MCF 10A (cell line): ENCODE results near the gene AEBP1. TPM values are rescaled to one million over a fixed set of nuclear protein-coding genes. Genes with fewer than 3 reads are reported as not detected.

Source experiments
- BruUV-seq: library from RNA; stranded (reverse); fragments of 400-500 nt; replicated peaks from 2 replicates; lab custom pipeline; 2021; lab: Mats Ljungman, UMichigan
- CTCF ChIA-PET: fragments of 300-600 bp; sonication (Branson Sonifier 250); formaldehyde crosslinking; extraction: SDS; loops from one replicate; lab custom pipeline; 2021; ENCODE audit warnings: antibody characterized with exemption, inconsistent platforms; lab: Yijun Ruan, JAX
- POLR2A ChIA-PET: fragments of 300-600, 350-650 bp; sonication (Branson Sonifier 250); formaldehyde crosslinking; extraction: SDS; loops from one replicate; lab custom pipeline; 2020; ENCODE audit warnings: antibody characterized with exemption, inconsistent platforms; lab: Yijun Ruan, JAX
- DNase-seq: peaks from one replicate; pipeline ENCODE4 v3.0.0-alpha.2; 2018; ENCODE audit not compliant: unreplicated experiment
- H3K27ac Mint-ChIP-seq: one replicate; pipeline ENCODE4 v1.8.0; 2022; ENCODE audit warnings: mild to moderate bottlenecking, low read depth, mixed read lengths; ENCODE audit not compliant: unreplicated experiment
- H3K27me3 Mint-ChIP-seq: one replicate; pipeline ENCODE4 v1.8.0; 2022; ENCODE audit warnings: mixed read lengths; ENCODE audit not compliant: insufficient read depth, unreplicated experiment
- H3K36me3 Mint-ChIP-seq: one replicate; pipeline ENCODE4 v1.8.0; 2022; ENCODE audit warnings: mild to moderate bottlenecking, moderate library complexity, mixed read lengths; ENCODE audit not compliant: insufficient read depth, unreplicated experiment
- H3K4me1 Mint-ChIP-seq: one replicate; pipeline ENCODE4 v1.8.0; 2022; ENCODE audit warnings: mixed read lengths; ENCODE audit not compliant: insufficient read depth, unreplicated experiment
- H3K4me3 Mint-ChIP-seq: one replicate; pipeline ENCODE4 v1.8.0; 2022; ENCODE audit warnings: mild to moderate bottlenecking, moderate library complexity, mixed read lengths; ENCODE audit not compliant: unreplicated experiment
- H3K9me3 Mint-ChIP-seq: one replicate; pipeline ENCODE4 v1.8.0; 2022; ENCODE audit warnings: mixed read lengths; ENCODE audit not compliant: unreplicated experiment
- intact Hi-C: fragments of 100-400 bp; cut with micrococcal nuclease; formaldehyde crosslinking; loops from 2 replicates; pipeline ENCODE4 v1.14.1; 2022
- total RNA-seq: library from RNA; stranded (reverse); gene quantifications from 2 replicates; pipeline ENCODE4 v1.2.3, GENCODE V29; 2022
- TF ChIP-seq, protein P1 (sequence below): fragments of 200-600 bp; IDR thresholded peaks from one replicate; pipeline ENCODE4 v1.8.0; 2022; ENCODE audit warnings: antibody characterized with exemption, mild to moderate bottlenecking; ENCODE audit not compliant: unreplicated experiment

Gene AEBP1
- total RNA-seq, 1 experiment from 2014 or later: not detected

DNA sequence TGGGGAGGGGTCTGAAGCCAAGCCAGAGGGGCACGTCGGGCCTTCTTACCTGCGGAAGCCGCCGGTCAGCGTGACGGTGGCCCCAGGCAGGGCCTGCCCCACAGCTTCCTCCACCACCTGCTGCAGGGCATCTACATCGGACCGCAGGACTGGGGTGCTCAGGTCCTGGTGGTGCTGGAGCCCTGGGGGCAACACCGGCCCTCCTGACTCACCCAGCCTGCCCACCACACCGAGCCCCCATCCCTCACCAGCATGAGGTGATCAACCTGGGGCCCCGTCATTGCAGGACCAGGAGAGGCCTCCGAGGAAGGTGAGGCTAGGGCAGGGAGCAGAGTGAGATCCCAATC is 29.8 kb upstream of the AEBP1 start:
- CTCF ChIA-PET: interaction anchor here (0.7 kb wide), 1 partner anchor 121 kb away, joined by 4 read pairs; no protein-coding TSS in a partner anchor
- Mint-ChIP-seq H3K27ac (peak overlapping the region; percentile 66), H3K9me3 (no peaks in the 10 kb centered on the region), H3K4me1 (peaks cover 35% of the 10 kb centered on the region), H3K27me3 (no peaks in the 10 kb centered on the region), H3K36me3 (peaks cover 59% of the 10 kb centered on the region), H3K4me3 (no peak overlapping the region)
- TF ChIP-seq, protein P1, sequence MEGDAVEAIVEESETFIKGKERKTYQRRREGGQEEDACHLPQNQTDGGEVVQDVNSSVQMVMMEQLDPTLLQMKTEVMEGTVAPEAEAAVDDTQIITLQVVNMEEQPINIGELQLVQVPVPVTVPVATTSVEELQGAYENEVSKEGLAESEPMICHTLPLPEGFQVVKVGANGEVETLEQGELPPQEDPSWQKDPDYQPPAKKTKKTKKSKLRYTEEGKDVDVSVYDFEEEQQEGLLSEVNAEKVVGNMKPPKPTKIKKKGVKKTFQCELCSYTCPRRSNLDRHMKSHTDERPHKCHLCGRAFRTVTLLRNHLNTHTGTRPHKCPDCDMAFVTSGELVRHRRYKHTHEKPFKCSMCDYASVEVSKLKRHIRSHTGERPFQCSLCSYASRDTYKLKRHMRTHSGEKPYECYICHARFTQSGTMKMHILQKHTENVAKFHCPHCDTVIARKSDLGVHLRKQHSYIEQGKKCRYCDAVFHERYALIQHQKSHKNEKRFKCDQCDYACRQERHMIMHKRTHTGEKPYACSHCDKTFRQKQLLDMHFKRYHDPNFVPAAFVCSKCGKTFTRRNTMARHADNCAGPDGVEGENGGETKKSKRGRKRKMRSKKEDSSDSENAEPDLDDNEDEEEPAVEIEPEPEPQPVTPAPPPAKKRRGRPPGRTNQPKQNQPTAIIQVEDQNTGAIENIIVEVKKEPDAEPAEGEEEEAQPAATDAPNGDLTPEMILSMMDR: no peak
- intact Hi-C loops: no loop called here
- DNase-seq: no peak
- POLR2A ChIA-PET: interaction anchor here (0.6 to 1.2 kb wide), 2 partner anchors 500 to 1146 kb away, joined by 3 to 4 read pairs; partner anchors contain the start of gene DDX56
- no TSS peak for BruUV-seq

DNA sequence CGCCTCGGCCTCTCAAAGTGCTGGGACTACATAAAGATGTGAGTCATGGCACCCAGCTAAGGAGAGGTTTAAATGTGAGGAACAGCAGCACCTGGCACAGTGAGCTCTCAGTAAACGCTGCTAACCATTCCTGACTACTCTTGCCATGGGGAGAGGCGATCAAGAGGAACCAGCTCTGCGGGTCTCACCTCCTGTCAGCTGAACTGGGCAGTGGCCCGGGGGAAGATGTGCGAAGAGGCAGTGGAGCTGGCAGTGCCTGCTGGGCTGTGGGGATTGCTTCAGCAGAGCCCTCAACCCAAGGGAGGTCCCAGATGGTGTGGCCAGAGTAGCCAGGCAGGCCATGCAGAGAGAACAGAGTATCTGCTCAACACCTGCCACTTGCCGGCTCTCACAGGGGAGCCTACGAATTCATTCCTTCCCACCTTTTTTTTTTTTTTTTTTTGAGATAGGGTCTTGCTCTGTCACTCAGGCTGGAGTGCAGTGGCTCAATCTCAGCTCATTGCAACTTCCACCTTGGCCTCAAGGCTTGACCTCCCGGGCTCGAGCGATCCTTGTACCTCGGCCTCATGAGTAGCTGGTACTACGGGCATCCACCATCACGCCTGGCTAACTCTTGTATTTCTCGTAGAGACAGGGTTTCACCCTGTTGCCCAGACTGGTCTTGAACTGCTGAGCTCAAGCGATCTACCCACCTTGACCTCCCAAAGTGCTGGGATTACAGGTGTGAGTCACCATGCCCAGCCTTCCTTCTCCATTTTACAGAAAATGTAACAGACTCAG is 28.7 kb upstream of the AEBP1 start:
- peaks cover 53% of the 10 kb centered on the region for H3K36me3 Mint-ChIP-seq
- no peaks in the 10 kb centered on the region for H3K9me3 Mint-ChIP-seq
- H3K4me1 Mint-ChIP-seq: peaks cover 29% of the 10 kb centered on the region
- TF ChIP-seq, protein P1: no peak
- BruUV-seq: no TSS peak
- ChIA-PET CTCF (interaction anchor here (0.6 to 0.8 kb wide), 3 partner anchors 23 to 484 kb away, joined by 3 to 4 read pairs (median 3); no protein-coding TSS in a partner anchor), POLR2A (interaction anchor here (0.7 to 1.2 kb wide), 3 partner anchors 31 to 498 kb away, joined by 3 to 4 read pairs (median 3); partner anchors contain the start of genes DBNL and DDX56)
- intact Hi-C loops: no loop called here
- no peak overlapping the region for H3K27ac Mint-ChIP-seq
- no peak overlapping the region for H3K4me3 Mint-ChIP-seq
- DNase-seq: no peak
- H3K27me3 Mint-ChIP-seq: no peaks in the 10 kb centered on the region

DNA sequence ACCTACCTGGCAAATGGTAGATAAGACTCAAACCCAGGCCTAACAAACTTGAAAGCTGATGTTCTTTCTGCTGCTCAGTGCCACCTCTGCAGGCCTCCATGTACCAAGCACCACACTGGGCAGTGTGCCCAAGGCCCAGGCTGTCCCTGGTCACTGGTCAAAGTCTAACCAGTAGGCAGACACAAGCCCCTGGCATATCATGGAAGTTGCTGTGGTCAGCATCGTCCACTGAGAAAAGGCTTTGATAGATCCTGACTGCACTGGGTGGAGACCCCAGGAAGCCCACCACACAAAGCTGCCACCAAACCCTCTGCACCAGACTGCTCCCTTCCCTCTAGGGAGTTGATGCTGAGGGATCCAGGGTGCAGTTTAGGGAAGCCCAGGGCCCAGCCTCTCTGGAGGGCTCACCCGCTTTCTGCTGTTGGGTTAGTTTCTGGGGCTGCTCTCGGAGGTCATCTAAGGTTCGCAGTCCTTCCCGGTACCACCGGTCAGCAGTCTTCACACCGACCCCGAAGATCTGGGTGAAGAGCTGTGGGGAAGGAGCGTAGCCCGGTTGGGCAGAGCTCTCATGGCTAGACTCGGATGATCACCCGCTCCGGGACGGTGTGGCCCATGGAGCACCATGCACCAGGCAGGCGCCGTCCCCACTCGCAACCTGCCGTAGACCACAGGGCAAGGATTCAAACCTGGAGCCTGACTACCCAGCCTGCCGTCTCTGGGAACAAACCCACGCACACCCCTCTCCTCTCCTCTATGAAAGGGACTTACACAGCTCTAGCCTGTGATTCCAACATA is 27.8 kb upstream of the AEBP1 start:
- POLR2A ChIA-PET: interaction anchor here (1.0 kb wide), 1 partner anchor 32 kb away, joined by 3 read pairs; the partner anchor contains the start of gene DBNL
- Mint-ChIP-seq H3K4me1 (peaks cover 34% of the 10 kb centered on the region), H3K4me3 (no peak overlapping the region), H3K9me3 (no peaks in the 10 kb centered on the region), H3K36me3 (peaks cover 49% of the 10 kb centered on the region), H3K27me3 (no peaks in the 10 kb centered on the region), H3K27ac (no peak overlapping the region)
- TF ChIP-seq, protein P1: no peak
- no TSS peak for BruUV-seq
- intact Hi-C loops: no loop called here
- CTCF ChIA-PET: interaction anchor here (0.7 to 0.8 kb wide), 2 partner anchors 22 to 120 kb away, joined by 3 read pairs; no protein-coding TSS in a partner anchor
- no peak for DNase-seq

DNA sequence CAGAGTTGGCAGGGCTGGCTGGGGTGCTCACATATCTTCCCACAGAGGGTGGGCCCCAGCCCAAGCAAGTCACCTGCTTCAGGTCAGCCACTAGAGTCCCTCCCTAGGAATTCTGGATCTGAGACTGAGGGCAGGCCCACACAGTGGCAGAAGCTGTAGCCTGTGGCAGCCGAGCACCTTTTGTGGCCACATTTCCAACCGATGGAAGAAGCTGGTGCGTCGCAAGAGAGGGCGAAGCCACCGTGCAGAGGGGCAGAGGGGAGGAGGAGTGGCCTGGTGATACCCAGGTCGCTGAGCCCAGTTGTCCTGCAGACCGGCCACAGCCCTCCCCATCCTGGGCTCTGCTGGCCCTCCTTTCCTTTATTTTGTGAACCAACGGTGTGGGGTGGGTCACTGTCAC is 27.1 kb upstream of the AEBP1 start:
- Mint-ChIP-seq H3K9me3 (no peaks in the 10 kb centered on the region), H3K27ac (no peak overlapping the region), H3K36me3 (peaks cover 49% of the 10 kb centered on the region), H3K4me3 (no peak overlapping the region), H3K4me1 (peaks cover 27% of the 10 kb centered on the region), H3K27me3 (no peaks in the 10 kb centered on the region)
- TF ChIP-seq, protein P1: no peak
- POLR2A ChIA-PET: no interaction called here
- DNase-seq: no peak
- no TSS peak for BruUV-seq
- intact Hi-C loops: no loop called here
- CTCF ChIA-PET: no interaction called here
